NCI-H2196 (cell line): ENCODE results near the gene TPO.
"Not testable (repeated sequence)": the region's sequence is repeated elsewhere in the genome, so short reads cannot be mapped to it uniquely, and the experiment has no call there.

Source experiments
- DNase-seq: peaks from one replicate; lab custom pipeline; 2025; ENCODE audit not compliant: unreplicated experiment; lab: John Stamatoyannopoulos, UW

TPO gene

DNA sequence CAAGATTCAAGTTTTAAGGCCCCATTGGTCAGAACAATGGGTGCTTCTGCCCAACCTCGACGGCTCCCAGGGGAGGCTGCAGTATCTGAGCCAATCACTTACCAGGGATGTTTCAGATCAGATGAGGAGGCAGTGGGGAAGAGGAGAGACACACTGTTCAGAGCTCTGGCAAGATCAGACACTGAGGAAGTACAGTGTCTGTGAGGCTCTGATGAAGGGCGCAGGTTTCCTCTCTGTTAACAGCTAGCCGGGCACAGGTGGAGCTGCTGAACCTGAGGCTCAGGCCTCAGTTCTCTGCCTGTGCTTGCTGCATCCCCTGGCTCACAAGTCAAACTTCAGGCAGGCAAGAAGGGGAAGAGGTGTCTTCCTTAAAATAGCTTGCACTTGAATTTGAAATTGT, 69.7 kb downstream of the TPO start:
- no peak for DNase-seq

DNA sequence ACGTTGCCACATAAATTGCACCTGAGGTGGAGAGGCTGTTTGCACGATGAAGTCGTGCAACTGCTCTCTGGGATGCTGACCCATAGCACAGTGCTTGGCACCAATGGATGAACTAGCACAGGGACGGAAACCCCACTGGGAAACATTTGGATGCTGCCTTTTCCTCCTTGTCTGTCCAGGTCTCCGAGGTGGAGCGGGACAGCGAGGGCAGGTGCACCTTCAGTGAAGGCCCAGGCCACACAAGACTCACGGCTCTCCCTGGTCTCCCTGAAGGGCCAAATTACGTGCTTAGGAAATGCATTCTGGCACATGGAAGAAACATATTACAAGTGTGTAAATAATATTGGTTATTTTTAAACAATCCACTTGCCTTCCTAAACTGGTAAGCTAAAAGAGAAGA, 70.3 kb downstream of the TPO start:
- DNase-seq: no peak

GRCh38 chr2:1484131-1484884, 71.0 kb downstream of the TPO start:
- DNase-seq: no peak

- DNase-seq: no peak
Observed at GRCh38 chr2:1486670-1487069, 73.4 kb downstream of the TPO start.

GRCh38 chr2:1487758-1488157, 74.5 kb downstream of the TPO start:
- DNase-seq: no peak

DNA sequence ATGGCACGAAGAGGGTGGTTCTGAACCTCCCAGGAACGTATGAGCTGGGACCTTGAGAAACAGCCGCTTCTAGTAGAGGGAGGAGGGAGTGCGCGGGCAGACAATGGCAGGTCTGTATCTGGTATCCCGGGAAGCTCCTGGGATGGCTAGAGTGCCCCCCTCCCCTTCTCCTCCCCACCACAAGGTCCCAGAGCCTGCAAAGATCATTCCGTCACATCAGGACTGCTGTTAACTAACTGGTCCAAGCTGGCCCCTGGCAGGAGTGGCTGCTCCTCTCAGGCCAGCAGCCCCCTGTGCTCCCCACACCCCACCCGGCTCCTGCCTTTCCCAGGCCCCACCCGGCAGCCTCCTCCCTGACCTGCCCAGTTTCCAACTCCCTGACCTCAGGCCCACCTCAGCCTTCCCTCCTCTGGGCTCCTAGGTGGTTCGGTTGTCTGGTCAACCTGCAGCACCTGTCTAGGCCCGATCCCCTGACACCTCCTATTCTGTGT, 75.0 kb downstream of the TPO start:
- DNase-seq: no peak

- DNase-seq: no peak
Observed at GRCh38 chr2:1488851-1489250, 75.6 kb downstream of the TPO start.

GRCh38 chr2:1489486-1489885, 76.2 kb downstream of the TPO start:
- no peak for DNase-seq

DNA sequence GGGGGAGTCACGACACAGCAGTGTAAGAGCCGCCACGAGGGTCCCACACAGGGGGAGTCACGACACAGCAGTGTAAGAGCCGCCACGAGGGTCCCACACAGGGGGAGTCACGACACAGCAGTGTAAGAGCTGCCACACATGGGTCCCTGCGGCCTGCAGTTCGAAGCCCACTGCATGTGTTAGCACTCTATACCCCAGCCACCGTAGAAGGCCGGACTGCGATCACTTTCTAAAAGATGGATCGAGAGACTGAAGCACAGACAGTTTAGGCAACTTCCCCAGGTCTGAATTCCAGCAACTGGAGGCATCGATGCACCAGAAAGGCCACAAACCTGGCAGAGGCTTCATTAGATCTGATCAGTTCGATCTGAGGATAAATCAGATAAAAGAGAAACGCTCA, 77.1 kb downstream of the TPO start:
- DNase-seq: not testable (repeated sequence)

- DNase-seq: no peak
Observed at GRCh38 chr2:1491751-1492150, 78.5 kb downstream of the TPO start.

- DNase-seq: not testable (repeated sequence)
Observed at GRCh38 chr2:1492231-1492630, 79.0 kb downstream of the TPO start.

- DNase-seq: no peak
Observed at GRCh38 chr2:1492711-1493430, 79.6 kb downstream of the TPO start.

GRCh38 chr2:1493431-1494126, 80.3 kb downstream of the TPO start:
- DNase-seq: no peak

DNA sequence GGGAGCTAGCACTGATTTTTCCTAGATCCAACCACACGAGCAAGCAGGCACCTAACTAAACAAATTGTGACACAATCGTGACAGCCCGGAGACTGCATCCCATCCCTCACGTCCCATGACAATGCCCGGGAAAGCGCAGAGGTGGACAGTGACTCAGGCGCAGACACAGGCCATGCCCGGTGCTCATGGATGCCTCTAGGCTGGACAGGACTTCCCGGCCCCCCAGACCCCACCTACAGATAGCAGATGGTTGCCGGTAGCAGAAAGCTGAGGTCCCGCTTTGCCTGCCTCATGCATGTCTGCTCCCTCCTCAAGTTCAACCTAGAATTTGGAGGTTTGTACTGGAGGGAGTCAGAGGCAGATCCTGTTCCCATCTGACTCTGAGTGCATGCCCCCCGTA, 81.0 kb downstream of the TPO start:
- DNase-seq: no peak

- DNase-seq: no peak
Observed at GRCh38 chr2:1494906-1495305, 81.6 kb downstream of the TPO start.

DNA sequence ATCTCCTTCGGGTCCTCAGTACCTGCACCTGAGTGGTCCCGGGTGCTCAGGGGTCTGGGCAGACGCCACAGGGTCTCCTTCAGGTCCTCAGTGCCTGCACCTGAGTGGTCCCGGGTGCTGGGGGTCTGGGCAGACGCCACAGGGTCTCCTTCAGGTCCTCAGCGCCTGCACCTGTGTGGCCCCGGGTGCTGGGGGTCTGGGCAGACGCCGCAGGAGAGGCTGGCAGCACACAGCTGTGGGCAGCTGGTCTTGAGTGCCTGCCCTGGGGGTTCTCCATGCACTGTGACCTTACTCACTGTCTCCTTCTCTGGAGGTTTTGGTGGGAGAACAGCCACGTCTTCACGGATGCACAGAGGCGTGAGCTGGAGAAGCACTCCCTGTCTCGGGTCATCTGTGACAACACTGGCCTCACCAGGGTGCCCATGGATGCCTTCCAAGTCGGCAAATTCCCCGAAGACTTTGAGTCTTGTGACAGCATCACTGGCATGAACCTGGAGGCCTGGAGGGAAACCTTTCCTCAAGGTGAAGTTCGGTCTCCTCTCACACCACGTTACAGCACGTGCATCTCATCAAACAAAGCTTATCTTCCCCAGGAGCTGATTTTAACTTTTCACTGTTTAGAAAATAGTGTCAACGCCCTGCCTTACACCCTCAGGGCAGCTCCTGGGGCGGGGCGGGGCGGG, 82.6 kb downstream of the TPO start:
- no peak for DNase-seq

- no peak for DNase-seq
Observed at GRCh38 chr2:1496359-1496821, 83.1 kb downstream of the TPO start.

DNA sequence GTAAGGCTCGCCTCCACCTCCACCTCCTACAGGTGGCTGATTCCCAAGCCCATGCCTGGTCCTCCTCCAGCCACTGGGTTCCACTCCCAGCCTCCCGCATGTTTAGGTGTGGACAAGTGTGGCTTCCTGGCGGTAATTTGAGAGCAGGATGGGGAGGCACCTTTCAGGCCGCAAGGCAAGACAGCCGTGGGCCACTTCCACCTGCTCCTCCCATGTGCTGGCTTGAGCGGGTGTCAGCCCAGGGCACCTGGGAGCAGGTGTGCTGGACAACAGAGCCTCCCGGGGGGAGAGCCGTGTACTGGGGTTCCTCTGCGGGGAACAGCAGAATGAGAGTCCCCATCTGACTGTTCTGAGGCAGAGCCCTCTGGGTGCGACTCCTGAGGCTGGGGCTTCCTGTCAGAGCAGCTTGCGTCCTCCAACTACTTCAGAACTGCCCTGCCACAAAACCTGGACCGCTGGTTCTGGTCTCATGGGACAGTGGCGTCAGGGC, 83.9 kb downstream of the TPO start:
- DNase-seq: no peak

GRCh38 chr2:1498176-1498575, 84.9 kb downstream of the TPO start:
- DNase-seq: no peak

GRCh38 chr2:1499033-1499795, 86.0 kb downstream of the TPO start:
- no peak for DNase-seq
